H54 (cell line): ENCODE results near the gene RYR2.

Experiments used
- DNase-seq: peaks from one replicate; pipeline ENCODE4 v3.0.0; 2011; ENCODE audit warnings: low spot score, mixed read lengths; ENCODE audit not compliant: insufficient read length
- FAIRE-seq: peaks from 3 replicates; lab custom pipeline; 2011; peaks lifted over from hg19 to GRCh38; lab: Jason Lieb, UNC
- POLR2A ChIP-seq: IDR thresholded peaks from 2 replicates; pipeline ENCODE4 v1.6.1; 2011; ENCODE audit warnings: low read depth, mild to moderate bottlenecking, low read length

RYR2 gene

DNA sequence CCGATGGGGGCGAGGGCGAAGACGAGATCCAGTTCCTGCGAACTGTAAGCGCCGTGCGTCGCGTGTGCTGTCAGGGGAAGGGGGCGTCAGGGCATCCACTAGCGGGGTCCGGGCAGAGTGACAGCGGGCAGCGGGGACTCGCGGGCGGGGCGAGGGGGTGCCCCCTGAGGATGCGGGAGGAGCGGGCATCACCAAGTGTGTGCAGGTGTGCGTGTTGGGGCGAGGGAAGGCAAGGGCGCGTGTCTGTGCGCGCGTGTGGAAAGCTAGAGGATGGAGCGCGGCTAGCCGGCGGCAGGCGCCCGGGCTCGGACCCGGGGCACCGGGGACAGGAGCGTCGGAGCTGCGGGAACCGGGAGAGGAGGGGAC lies 525 bp downstream of the RYR2 start:
- DNase-seq = no peak
- no peak for TF ChIP-seq POLR2A
- no peak for FAIRE-seq

DNA sequence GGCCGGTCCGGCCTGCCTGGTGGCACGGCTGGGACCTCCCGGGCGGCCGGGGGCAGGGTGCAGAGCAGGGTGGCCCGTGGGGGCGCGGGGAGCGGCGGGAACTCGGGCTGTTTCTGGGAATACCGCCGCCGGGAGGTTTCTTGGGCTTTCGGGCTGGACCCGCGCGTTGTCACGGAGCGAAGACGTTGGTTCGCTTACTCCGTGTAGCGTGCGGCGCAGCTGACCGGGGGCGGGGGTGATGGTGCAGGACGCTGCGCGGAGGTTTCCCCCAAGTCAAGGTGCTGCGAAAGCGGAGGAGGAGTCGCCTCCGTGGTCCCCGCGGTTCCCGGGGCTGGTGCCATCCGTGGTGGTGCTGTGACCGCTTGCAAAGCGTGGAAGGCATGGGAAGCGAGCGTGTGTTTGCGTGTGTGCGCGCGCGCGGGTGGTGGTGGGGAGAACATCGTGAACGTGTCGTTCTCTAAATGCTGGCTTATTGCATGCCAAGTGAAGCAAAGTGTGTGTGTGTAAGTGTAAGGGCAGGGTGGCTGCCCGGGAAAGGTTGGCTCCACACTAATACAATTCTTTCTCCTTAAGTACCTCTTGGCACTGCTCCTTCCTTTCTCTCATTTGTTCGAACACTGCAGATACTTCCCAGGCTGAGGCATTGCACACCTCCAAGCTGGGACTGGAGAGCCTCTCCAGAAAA lies 1.1 kb downstream of the RYR2 start:
- no peak for DNase-seq
- no peak for FAIRE-seq

DNA sequence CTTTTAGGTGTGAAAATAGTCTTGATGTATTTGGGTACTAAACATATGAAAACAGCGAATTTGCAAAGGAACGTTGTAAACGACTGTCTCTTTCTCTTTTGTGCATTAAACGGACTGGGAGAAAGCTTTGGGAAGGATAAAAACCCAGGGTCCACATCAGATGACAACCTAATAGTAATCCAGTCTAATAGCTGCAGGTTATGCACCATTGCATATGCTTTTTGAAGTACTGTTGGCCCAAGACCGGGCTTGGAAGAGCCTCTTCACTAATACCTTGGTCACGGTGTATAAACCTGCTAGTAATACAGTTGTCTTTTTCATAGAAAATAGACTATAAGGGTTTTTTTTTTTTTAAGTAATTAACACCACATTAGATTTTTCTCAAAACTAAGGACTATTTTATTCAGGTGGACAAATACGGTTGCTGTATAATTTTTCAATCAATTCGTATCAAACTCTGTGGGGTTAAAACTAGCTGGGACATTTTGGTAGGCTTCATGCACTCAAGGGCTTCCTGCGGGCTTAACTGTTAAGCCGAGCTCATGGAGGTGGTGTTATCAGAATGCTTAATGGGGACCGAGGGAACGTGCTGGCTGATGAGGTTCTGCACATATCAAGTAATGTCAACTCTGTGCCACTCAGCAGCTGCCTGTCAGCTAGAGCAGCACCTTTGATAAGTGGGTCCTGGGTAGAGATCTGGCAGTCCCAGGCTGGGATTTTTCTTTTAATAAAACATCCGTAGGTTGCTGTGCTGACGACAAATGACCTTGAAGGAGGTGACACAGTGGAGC lies 2.1 kb downstream of the RYR2 start:
- FAIRE-seq (no peak), DNase-seq (no peak)
- TF ChIP-seq POLR2A = no peak

More for the DNA sequence above, 1.1 kb downstream of the RYR2 start:
- no peak for TF ChIP-seq POLR2A

DNA sequence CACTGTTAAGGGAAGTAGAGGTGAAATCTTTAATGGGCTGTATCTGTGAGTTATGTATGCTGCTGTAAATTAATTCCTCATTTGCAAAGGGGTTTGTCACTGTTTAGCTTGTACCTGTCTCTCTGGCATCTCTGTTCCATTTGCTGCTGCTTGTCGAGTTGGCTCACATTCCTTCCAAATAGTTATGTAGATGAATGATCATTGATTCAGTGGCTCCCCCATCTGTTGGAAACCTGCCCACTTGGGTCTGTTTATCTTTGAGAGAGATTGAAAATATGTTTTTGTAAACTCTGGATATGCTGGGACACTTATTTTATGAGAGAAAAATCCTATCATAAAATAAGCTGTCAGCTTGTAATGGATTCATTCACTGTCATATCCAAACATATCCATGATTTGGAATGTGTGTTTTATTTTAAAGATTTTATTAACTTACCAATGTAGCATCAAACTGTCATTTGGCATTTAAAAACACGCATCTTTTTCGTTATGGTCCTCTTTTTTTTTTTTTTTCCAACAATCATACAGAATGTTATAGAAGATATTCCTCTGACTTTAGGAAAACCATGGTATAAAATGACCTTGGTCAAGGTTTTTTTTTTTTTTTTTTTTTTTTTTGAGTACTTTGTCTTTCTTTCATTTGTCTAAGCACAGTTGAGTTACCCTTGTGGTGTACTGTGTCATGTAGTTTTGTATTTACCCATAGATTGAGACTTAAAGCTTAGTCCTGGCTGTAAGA lies 3.5 kb downstream of the RYR2 start:
- no peak for TF ChIP-seq POLR2A
- DNase-seq = no peak
- no peak for FAIRE-seq

DNA sequence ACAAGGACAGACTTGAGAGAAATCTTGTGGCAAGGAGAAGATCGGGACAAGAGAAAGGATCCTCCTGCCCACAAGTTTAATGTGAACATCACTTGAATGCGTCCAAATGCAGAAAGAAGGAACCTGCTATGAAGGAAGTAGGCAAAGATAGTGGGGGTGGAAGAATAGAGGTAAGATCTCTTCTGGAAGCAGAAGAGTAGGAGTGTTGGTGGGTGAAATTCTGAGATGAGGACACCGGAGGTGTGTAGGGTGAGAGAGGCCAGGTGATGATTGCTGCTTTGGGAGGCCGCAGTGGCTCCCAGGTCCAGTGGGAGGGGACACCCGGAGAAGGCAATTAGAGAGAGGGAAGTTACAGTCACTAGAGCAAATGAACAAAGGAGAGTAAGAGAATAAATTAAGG lies 6.8 kb downstream of the RYR2 start:
- DNase-seq (no peak), FAIRE-seq (no peak)
- no peak for TF ChIP-seq POLR2A

DNA sequence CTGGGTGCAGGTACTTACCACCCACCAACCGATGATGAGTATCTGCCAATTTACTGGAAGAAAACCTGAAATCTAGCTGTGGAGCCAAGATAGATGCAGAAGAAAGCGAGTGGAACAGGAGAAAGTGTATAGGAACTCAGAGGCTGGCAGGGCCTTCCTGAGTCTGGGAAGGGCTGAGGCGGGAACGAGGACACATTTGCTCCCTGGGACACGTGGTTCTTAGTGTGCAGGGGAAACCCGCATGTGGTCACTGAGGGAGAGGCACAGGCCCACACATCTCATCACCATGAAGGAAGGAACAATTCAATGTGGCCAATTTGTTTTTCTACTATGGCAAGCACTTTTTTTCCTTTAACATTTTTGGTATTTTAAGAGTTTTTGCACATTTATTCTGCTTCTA lies 8.2 kb downstream of the RYR2 start:
- no peak for TF ChIP-seq POLR2A
- DNase-seq (no peak), FAIRE-seq (no peak)

DNA sequence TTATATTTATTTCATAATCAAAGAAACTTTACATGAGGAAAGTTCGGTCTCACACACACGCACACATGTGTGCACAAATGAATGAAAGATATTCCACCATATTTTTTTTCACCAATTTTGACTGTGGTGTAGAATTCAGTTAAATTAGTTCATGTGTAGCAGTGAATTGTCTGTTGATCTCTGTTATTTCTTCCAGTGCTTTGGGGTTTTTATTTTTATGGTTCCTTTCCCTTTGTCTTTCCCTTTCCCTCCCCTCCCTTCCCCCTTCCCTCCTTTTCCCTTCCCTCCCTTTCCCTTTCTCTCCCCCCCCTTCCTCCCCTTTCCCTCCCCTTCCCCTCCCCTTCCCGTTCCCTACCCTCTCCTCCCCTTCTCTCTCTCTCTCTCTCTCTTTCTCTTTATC lies 8.9 kb downstream of the RYR2 start:
- FAIRE-seq = no peak
- no peak for DNase-seq
- no peak for TF ChIP-seq POLR2A

DNA sequence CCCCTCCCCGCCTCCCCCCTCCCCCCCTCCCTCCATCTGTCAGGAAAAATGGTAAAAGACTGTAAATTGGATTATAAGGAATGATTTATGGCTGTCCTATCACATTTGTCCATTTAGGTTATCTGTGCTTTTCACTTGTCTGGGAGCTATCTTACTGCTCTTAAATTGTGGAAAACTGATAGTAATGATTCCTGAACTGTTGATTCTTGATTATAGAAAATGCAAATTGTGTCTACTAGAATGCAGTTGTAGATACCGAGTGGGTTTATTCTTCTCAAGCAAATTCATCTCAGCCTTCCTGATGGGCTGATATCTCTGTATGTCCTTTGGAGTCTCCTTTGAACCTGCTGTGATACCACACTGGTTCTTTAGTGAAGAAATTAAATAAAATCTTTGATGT lies 12.3 kb downstream of the RYR2 start:
- DNase-seq = no peak
- TF ChIP-seq POLR2A = no peak
- no peak for FAIRE-seq

DNA sequence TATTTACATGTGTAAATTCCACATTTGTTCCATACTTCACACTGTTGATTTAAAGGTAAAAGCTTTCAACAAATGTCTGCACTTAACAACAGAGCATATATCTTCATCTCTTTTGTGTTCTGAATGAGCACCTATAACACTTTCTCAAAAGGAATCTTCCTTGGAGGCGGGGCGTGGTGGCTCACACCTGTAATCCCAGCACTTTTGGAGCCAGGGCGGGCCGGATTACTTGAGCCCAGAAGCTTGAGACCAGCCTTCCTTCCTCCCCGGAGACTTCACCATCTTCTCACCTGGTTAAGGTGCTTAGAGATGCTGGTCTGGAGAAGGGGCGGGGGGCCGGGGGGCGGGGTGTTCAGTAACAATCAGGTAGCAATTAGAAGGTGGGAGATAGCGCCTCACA lies 16.5 kb downstream of the RYR2 start:
- no peak for TF ChIP-seq POLR2A
- FAIRE-seq = no peak
- DNase-seq = no peak

DNA sequence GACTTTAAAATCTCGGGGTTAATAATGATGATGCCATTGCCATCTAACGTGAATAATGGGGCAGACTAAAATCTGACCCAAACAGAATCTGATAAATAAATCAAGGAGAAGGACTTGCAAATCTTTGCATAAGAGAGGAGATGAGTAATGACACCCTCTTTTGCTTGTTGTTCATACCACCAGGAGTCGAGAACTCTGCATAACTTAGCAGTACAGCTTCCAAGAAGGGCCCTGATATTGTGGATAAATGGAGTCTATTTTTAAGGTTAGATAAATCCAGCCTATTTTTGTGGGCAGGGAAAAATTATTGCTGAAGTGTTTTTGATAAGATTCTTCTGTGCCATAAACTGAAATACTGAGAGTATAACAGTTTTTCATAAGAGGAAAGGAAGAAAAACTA lies 17.3 kb downstream of the RYR2 start:
- FAIRE-seq (no peak), DNase-seq (no peak)
- no peak for TF ChIP-seq POLR2A

DNA sequence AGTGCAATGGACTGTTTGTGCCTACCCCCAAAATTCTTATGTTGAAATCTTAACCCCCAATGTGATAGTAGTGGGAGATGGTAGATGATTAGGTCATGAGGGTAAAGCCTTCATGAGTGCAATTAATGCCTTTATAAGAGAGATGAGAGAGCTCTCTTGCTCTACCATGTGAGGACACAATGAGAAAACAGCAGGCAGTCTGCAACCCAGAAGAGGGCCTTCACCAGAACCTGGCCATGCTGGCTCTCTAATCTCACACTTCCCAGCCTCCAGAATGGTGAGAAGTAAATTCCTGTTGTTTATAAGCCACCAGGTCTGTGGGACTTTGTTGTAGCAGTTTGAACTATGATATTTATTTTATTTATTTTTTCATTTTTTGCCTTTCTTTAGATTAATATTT lies 21.0 kb downstream of the RYR2 start:
- FAIRE-seq = no peak
- TF ChIP-seq POLR2A = no peak
- DNase-seq = no peak

DNA sequence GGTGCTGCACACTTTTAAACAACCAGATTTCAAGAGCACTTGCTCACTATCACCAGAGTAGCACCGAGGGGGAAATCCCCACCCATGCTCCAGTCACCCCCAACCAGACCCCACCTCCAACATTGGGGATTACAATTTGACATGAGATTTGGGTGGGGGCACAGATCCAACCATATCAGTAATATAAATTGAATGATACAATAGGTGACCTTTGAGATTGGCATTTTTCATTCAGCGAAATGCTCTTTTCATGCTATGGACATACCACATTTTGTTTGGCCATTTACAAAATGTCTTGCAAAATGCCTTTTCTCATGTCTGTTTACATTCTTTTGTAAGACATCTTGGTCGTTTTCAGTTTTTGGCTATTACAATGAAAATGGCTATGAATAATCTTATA lies 23.9 kb downstream of the RYR2 start:
- FAIRE-seq (no peak), DNase-seq (no peak)
- no peak for TF ChIP-seq POLR2A

DNA sequence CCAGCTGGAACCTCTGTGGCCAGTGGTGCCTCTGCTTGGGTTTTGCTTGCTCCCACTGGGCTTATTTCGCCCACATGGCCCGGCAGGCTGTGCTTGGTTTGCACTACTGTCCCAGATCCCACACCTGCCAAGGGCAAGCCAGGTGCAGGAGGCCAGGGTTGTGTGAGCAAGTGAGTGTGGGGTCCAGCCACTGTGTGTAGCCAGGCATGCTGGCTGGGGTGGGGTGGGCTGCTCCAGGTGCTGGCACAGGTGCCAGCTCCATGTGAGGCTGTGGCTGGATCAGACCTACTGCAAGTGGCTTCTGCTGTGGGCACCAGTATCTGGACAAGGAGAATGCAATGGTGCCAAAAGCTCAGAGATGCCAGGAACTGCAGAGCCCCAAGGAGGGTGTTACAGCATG lies 28.5 kb downstream of the RYR2 start:
- DNase-seq (no peak), FAIRE-seq (no peak)
- no peak for TF ChIP-seq POLR2A
